Sigmoid colon (tissue), 7 donors: ENCODE data around the gene ZBTB4. TPM values are rescaled to one million over a fixed set of nuclear protein-coding genes. Genes with fewer than 3 reads are reported as not detected.

ENCODE experiments used
- DNase-seq: peaks from one replicate; pipeline ENCODE4 v3.0.0-alpha.2; 2019
- H3K27ac ChIP-seq, 4 donors: fragments of 200-600 bp; sonication (generic); one replicate each; pipeline ENCODE4 v1.5.1; 2016 to 2019; ENCODE audit warnings: mild to moderate bottlenecking in 1 of 4
- H3K27me3 ChIP-seq, 3 donors: fragments of 200-600 bp; sonication (generic); one replicate each; pipeline ENCODE4 v1.5.1; 2019; ENCODE audit warnings: mild to moderate bottlenecking in 1 of 3
- H3K36me3 ChIP-seq, 4 donors: fragments of 200-600 bp; sonication (generic); one replicate each; pipeline ENCODE4 v1.5.1; 2016 to 2019
- H3K4me1 ChIP-seq, 4 donors: fragments of 200-600 bp; sonication (generic); one replicate each; pipeline ENCODE4 v1.5.1; 2017 to 2019
- H3K4me3 ChIP-seq, 4 donors: fragments of 200-600 bp; sonication (generic); one replicate each; pipeline ENCODE4 v1.5.1; 2017 to 2019; ENCODE audit warnings: mild to moderate bottlenecking in 2 of 4, moderate library complexity in 1 of 4
- H3K9me3 ChIP-seq, 4 donors: fragments of 200-600 bp in 3 of 4; sonication (generic) in 3 of 4; one replicate each; pipeline versions ENCODE4 v1.5.1 to v1.6.1; 2013 to 2019
- CTCF ChIP-seq, 4 experiments: fragments of 450-650 bp in 3 of 4; fragments of 200-600 bp in 1 of 4; IDR thresholded peaks; one replicate each; pipeline ENCODE4 v1.5.1; 2016 to 2019; ENCODE audit warnings: antibody characterized with exemption in 4 of 4, mild to moderate bottlenecking in 3 of 4, moderate library complexity in 2 of 4
- EP300 ChIP-seq, 4 donors: sonication (generic); formaldehyde crosslinking; IDR thresholded peaks; one replicate each; pipeline ENCODE4 v1.6.1; 2017; ENCODE audit warnings: antibody characterized with exemption in 4 of 4
- POLR2A ChIP-seq, 2 donors: fragments of 450-650 bp; IDR thresholded peaks; one replicate each; pipeline ENCODE4 v1.6.1; 2016; ENCODE audit warnings: antibody characterized with exemption in 2 of 2, mild to moderate bottlenecking in 2 of 2, moderate library complexity in 2 of 2
- POLR2AphosphoS5 ChIP-seq, 4 donors: sonication (generic); formaldehyde crosslinking; IDR thresholded peaks; one replicate each; pipeline ENCODE4 v1.6.1; 2017; ENCODE audit warnings: antibody characterized with exemption in 4 of 4
- WGBS, 2 donors: extraction: QIAGEN DNeasy Blood & Tissue Kit; methylation state at CpG; one replicate each; pipeline ENCODE4 v1.1.7; 2013; 5-methylcytosine and 5-hydroxymethylcytosine counted together
- intact Hi-C: fragments of 100-400 bp; cut with DNase I; formaldehyde crosslinking; loops from one replicate; pipeline ENCODE4 v1.15.1; 2023
- polyA plus RNA-seq, 3 donors: library from polyadenylated mRNA; stranded (reverse); fragments of 200-250 nt; gene quantifications; one replicate each; pipeline ENCODE4 v1.2.3, GENCODE V29; 2013
- total RNA-seq, 4 donors: library from RNA; depleted of rRNA; stranded (reverse); fragments of >200 nt; gene quantifications; one replicate each; pipeline ENCODE4 v1.1.0, GENCODE V29; 2016
- donor health status: healthy with polysubstance abuse.
- donor health status: Bipolar disorder and iron deficiency.
- donor health status: healthy.

The ZBTB4 gene
- total and polyA plus RNA-seq, 7 donors, result 5.5 to 56.5 (median 42.5) TPM

- no peak for DNase-seq
- Histone ChIP-seq H3K4me1 (no peaks in the 10 kb centered on the region), H3K9me3 (no peaks in the 10 kb centered on the region), H3K27ac (no peak overlapping the region), H3K36me3 (peaks cover 0 to 38% (median 6%) of the 10 kb centered on the region in 4 donors), H3K4me3 (no peak overlapping the region), H3K27me3 (no peaks in the 10 kb centered on the region)
- TF ChIP-seq EP300 (IDR thresholded peaks at IDR 0.05), result no peak
- no peak for TF ChIP-seq POLR2A (IDR thresholded peaks at IDR 0.05)
- no peak for TF ChIP-seq CTCF (IDR thresholded peaks at IDR 0.05)
- no peak for TF ChIP-seq POLR2AphosphoS5 (IDR thresholded peaks at IDR 0.05)
- 74 to 89% methylated on average over 23 of the region's 23 CpGs for WGBS, 2 donors
- intact Hi-C loops, result no loop called here
Measured at GRCh38 chr17:7415784-7416183, 63.6 kb downstream of the ZBTB4 start.

GRCh38 chr17:7414837-7415236 lies 64.6 kb downstream of the ZBTB4 start:
- peaks cover 0 to 46% (median 8%) of the 10 kb centered on the region in 4 donors for H3K36me3 ChIP-seq
- 83 to 87% methylated on average over 14 of the region's 14 CpGs for WGBS, 2 donors

GRCh38 chr17:7413346-7413985 lies 66.0 kb downstream of the ZBTB4 start:
- H3K4me1 ChIP-seq, result no peaks in the 10 kb centered on the region
- WGBS, 2 donors, result 77 to 83% methylated on average over 6 of the region's 6 CpGs
- no peaks in the 10 kb centered on the region for H3K27me3 ChIP-seq
- peaks cover 0 to 60% (median 12%) of the 10 kb centered on the region in 4 donors for H3K36me3 ChIP-seq
- no peak overlapping the region for H3K4me3 ChIP-seq
- TF ChIP-seq EP300 (IDR thresholded peaks at IDR 0.05), result no peak
- TF ChIP-seq POLR2AphosphoS5 (IDR thresholded peaks at IDR 0.05), result no peak
- no peak for TF ChIP-seq CTCF (IDR thresholded peaks at IDR 0.05)
- no peak for TF ChIP-seq POLR2A (IDR thresholded peaks at IDR 0.05)
- no peak for DNase-seq
- intact Hi-C loops, result no loop called here
- no peak overlapping the region for H3K27ac ChIP-seq
- H3K9me3 ChIP-seq, result no peaks in the 10 kb centered on the region

More at GRCh38 chr17:7414837-7415236, 64.6 kb downstream of the ZBTB4 start:
- Histone ChIP-seq H3K4me1 (no peaks in the 10 kb centered on the region), H3K9me3 (no peaks in the 10 kb centered on the region), H3K27me3 (no peaks in the 10 kb centered on the region), H3K27ac (no peak overlapping the region), H3K4me3 (no peak overlapping the region)
- TF ChIP-seq EP300 (IDR thresholded peaks at IDR 0.05) (no peak), POLR2A (IDR thresholded peaks at IDR 0.05) (no peak), CTCF (IDR thresholded peaks at IDR 0.05) (no peak), POLR2AphosphoS5 (IDR thresholded peaks at IDR 0.05) (no peak)
- DNase-seq, result no peak
- intact Hi-C loops, result no loop called here

- Histone ChIP-seq H3K9me3 (no peaks in the 10 kb centered on the region), H3K4me1 (peaks cover 0 to 8% (median 5%) of the 10 kb centered on the region in 4 donors), H3K4me3 (no peak overlapping the region), H3K27me3 (no peaks in the 10 kb centered on the region), H3K36me3 (peaks cover 0 to 47% (median 9%) of the 10 kb centered on the region in 4 donors), H3K27ac (no peak overlapping the region)
- intact Hi-C loops, result no loop called here
- TF ChIP-seq CTCF (IDR thresholded peaks at IDR 0.05) (no peak), EP300 (IDR thresholded peaks at IDR 0.05) (no peak)
- WGBS, 2 donors, result 88 to 92% methylated on average over 8 of the region's 8 CpGs
- DNase-seq, result no peak
Measured at GRCh38 chr17:7411427-7411750, 68.0 kb downstream of the ZBTB4 start.
